Astrocyte (in vitro differentiated cells and primary cell): Measurements from ENCODE around the gene EXPH5. TPM values are rescaled to one million over a fixed set of nuclear protein-coding genes. Genes with fewer than 3 reads are reported as not detected.

Experiments used
- DNase-seq: peaks from one replicate; pipeline ENCODE4 v3.0.0-alpha.2; 2010; ENCODE audit warnings: low read depth
- FAIRE-seq: peaks from 2 replicates; lab custom pipeline; 2011; peaks lifted over from hg19 to GRCh38; lab: Jason Lieb, UNC
- H2AFZ ChIP-seq: 2 replicates; pipeline ENCODE4 v1.6.0; 2012; ENCODE audit warnings: low read depth, low read length, inconsistent platforms
- H3K27ac ChIP-seq: 2 replicates; pipeline ENCODE4 v1.5.1; 2011; ENCODE audit warnings: low read depth, low read length, inconsistent platforms
- H3K27me3 ChIP-seq: 2 replicates; pipeline ENCODE4 v1.6.0; 2011; ENCODE audit warnings: low read length, inconsistent platforms; ENCODE audit not compliant: insufficient read depth
- H3K36me3 ChIP-seq: 2 replicates; pipeline ENCODE4 v1.5.1; 2011; ENCODE audit warnings: low read length, inconsistent platforms; ENCODE audit not compliant: insufficient read depth
- H3K4me1 ChIP-seq: 2 replicates; pipeline ENCODE4 v1.5.1; 2011; ENCODE audit warnings: low read length, inconsistent platforms; ENCODE audit not compliant: insufficient read depth
- H3K4me2 ChIP-seq: 2 replicates; pipeline ENCODE4 v1.6.0; 2012; ENCODE audit warnings: low read length, inconsistent platforms
- H3K4me3 ChIP-seq: 2 replicates; pipeline ENCODE4 v1.5.1; 2011; ENCODE audit warnings: low read depth, mild to moderate bottlenecking, low read length, inconsistent platforms; ENCODE audit not compliant: insufficient read depth
- H3K79me2 ChIP-seq: 2 replicates; pipeline ENCODE4 v1.6.0; 2012; ENCODE audit warnings: mild to moderate bottlenecking, low read length, inconsistent platforms; ENCODE audit not compliant: insufficient read depth
- H3K9ac ChIP-seq: 2 replicates; pipeline ENCODE4 v1.6.0; 2012; ENCODE audit warnings: mild to moderate bottlenecking, low read length, inconsistent platforms
- H3K9me3 ChIP-seq: 2 replicates; pipeline ENCODE4 v1.5.1; 2012; ENCODE audit warnings: low read depth, mild to moderate bottlenecking, low read length, inconsistent platforms; ENCODE audit not compliant: insufficient read depth
- H4K20me1 ChIP-seq: 2 replicates; pipeline ENCODE4 v1.6.0; 2012; ENCODE audit warnings: low read length, inconsistent platforms; ENCODE audit not compliant: insufficient read depth
- H3K27ac Mint-ChIP-seq: one replicate; pipeline ENCODE4 v1.8.0; 2021; ENCODE audit warnings: mild to moderate bottlenecking, mixed read lengths; ENCODE audit not compliant: unreplicated experiment
- H3K27me3 Mint-ChIP-seq: one replicate; pipeline ENCODE4 v1.8.0; 2021; ENCODE audit warnings: low read depth, mixed read lengths; ENCODE audit not compliant: unreplicated experiment
- H3K36me3 Mint-ChIP-seq: one replicate; pipeline ENCODE4 v1.8.0; 2021; ENCODE audit warnings: low read depth, mixed read lengths; ENCODE audit not compliant: unreplicated experiment
- H3K4me1 Mint-ChIP-seq: one replicate; pipeline ENCODE4 v1.8.0; 2021; ENCODE audit warnings: low read depth, mixed read lengths; ENCODE audit not compliant: unreplicated experiment
- H3K4me3 Mint-ChIP-seq: one replicate; pipeline ENCODE4 v1.8.0; 2021; ENCODE audit warnings: mild to moderate bottlenecking, moderate library complexity, mixed read lengths; ENCODE audit not compliant: unreplicated experiment
- H3K9me3 Mint-ChIP-seq: one replicate; pipeline ENCODE4 v1.8.0; 2021; ENCODE audit warnings: mild to moderate bottlenecking, mixed read lengths; ENCODE audit not compliant: unreplicated experiment
- EZH2 ChIP-seq: IDR thresholded peaks from 2 replicates; pipeline ENCODE4 v1.6.1; 2012; ENCODE audit warnings: mild to moderate bottlenecking, low read length, inconsistent platforms; ENCODE audit not compliant: insufficient read depth
- total RNA-seq: library from RNA; stranded (reverse); gene quantifications from 2 replicates; pipeline ENCODE4 v1.2.1, GENCODE V29; 2021
- TF ChIP-seq, protein P1 (sequence below): IDR thresholded peaks from 2 replicates; pipeline ENCODE4 v1.5.1; 2011; ENCODE audit warnings: low read depth, mild to moderate bottlenecking, inconsistent platforms, low read length, moderate library complexity; ENCODE audit not compliant: insufficient read depth

The EXPH5 gene
- total RNA-seq, 1 donor from 2014 or later, result 7.9 TPM

DNA sequence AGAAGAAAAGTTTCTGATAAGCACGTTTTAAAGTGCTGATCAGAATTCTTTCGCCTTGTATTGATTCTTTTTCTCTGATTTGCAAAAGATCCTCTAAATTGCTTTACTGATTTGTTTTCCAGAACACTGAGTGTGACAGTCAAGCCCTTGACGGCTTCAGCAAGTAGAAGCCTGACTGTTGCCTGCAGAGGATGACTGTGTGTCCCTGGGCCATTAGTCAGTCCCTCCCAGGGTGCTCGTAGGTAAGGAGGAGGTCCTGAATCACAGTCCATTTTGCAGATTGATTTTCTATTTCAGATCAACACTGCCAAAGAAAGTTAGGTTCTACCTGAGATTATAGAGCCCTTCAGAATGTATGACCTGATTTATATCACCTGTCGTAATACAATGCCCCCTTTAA lies 56.8 kb downstream of the EXPH5 start:
- H3K79me2 ChIP-seq, result no peaks in the 10 kb centered on the region
- no peak overlapping the region for H3K27ac ChIP-seq
- Mint-ChIP-seq H3K4me3 (no peak overlapping the region), H3K27ac (no peak overlapping the region), H3K36me3 (no peaks in the 10 kb centered on the region), H3K27me3 (no peaks in the 10 kb centered on the region), H3K4me1 (no peaks in the 10 kb centered on the region), H3K9me3 (no peaks in the 10 kb centered on the region)
- TF ChIP-seq EZH2, result no peak
- TF ChIP-seq, protein P1, sequence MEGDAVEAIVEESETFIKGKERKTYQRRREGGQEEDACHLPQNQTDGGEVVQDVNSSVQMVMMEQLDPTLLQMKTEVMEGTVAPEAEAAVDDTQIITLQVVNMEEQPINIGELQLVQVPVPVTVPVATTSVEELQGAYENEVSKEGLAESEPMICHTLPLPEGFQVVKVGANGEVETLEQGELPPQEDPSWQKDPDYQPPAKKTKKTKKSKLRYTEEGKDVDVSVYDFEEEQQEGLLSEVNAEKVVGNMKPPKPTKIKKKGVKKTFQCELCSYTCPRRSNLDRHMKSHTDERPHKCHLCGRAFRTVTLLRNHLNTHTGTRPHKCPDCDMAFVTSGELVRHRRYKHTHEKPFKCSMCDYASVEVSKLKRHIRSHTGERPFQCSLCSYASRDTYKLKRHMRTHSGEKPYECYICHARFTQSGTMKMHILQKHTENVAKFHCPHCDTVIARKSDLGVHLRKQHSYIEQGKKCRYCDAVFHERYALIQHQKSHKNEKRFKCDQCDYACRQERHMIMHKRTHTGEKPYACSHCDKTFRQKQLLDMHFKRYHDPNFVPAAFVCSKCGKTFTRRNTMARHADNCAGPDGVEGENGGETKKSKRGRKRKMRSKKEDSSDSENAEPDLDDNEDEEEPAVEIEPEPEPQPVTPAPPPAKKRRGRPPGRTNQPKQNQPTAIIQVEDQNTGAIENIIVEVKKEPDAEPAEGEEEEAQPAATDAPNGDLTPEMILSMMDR, result no peak
- H3K4me1 ChIP-seq, result no peaks in the 10 kb centered on the region
- H3K4me3 ChIP-seq, result no peak overlapping the region
- no peaks in the 10 kb centered on the region for H4K20me1 ChIP-seq
- H3K9ac ChIP-seq, result no peak overlapping the region
- no peak overlapping the region for H2AFZ ChIP-seq
- H3K9me3 ChIP-seq, result no peaks in the 10 kb centered on the region
- H3K4me2 ChIP-seq, result no peak overlapping the region
- H3K27me3 ChIP-seq, result peaks cover 8% of the 10 kb centered on the region
- DNase-seq, result no peak
- FAIRE-seq, result no peak
- H3K36me3 ChIP-seq, result no peaks in the 10 kb centered on the region

DNA sequence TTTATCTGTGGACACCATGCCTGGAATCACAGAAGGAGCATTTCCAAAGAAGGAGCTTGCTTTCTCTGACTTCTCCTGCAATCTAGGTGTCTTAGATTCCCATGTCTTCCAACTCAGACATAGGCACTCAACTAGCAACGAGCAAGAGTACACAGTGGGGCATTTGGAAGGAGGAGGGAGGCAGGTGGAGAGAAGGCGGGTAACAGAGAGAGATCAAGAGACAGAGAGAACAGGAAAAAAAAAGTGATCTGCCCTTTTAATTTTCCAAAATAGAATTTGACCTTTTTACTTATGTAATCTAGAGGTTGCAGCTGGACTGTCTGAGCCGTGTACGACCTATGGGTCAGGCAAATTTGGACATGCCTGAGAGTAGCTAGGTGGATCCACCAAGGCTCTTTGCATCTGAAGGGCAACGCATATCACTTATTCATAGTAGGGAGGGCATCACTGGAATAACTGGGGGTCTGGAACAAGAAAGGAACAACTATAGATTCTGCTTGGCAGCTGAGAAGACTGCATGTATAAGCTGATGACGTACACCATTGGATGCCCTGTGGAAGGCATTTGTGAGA lies 58.1 kb downstream of the EXPH5 start:
- Mint-ChIP-seq H3K4me3 (no peak overlapping the region), H3K27me3 (no peaks in the 10 kb centered on the region), H3K36me3 (no peaks in the 10 kb centered on the region), H3K27ac (no peak overlapping the region), H3K4me1 (no peaks in the 10 kb centered on the region), H3K9me3 (no peaks in the 10 kb centered on the region)
- Histone ChIP-seq H2AFZ (no peak overlapping the region), H3K36me3 (no peaks in the 10 kb centered on the region), H3K4me1 (no peaks in the 10 kb centered on the region), H3K4me3 (no peak overlapping the region), H3K79me2 (no peaks in the 10 kb centered on the region), H3K27ac (no peak overlapping the region), H3K9ac (no peak overlapping the region), H3K9me3 (no peaks in the 10 kb centered on the region), H4K20me1 (no peaks in the 10 kb centered on the region), H3K4me2 (no peak overlapping the region), H3K27me3 (peaks cover 8% of the 10 kb centered on the region)
- no peak for FAIRE-seq
- TF ChIP-seq EZH2, result no peak
- TF ChIP-seq, protein P1, result no peak
- DNase-seq, result no peak

DNA sequence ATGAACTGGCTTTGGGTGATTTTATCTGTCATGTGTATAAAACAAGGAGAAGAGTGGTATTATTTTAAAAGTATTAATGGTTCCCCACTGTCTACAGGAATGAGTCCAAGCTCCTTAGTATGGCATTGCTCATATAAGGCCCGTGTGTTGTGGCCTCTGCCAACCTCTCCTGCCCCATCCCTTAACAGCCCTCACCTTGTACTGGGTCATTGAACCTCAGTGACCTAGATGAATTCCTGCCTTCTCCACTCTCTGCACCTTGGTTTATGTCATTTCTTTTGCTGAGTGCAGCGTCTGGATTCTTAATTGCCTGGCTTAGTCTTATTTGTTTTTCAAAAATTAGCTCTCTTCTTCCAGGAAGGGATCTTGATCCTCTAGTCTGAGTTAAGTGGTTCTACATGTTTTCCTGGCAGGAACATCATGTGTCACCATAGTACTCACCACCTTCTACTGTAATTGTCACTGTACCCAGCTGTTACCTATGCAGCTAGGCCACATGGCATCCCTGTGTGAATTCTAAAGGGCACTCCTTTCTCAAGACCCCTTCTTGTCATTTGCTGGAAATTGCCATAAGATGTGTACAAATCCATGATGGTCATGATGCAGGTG lies 59.2 kb downstream of the EXPH5 start:
- no peaks in the 10 kb centered on the region for H3K9me3 ChIP-seq
- H3K4me1 Mint-ChIP-seq, result no peaks in the 10 kb centered on the region
- no peaks in the 10 kb centered on the region for H3K36me3 ChIP-seq

More for the DNA sequence above, 59.2 kb downstream of the EXPH5 start:
- Histone ChIP-seq H4K20me1 (no peaks in the 10 kb centered on the region), H3K27me3 (peaks cover 8% of the 10 kb centered on the region), H3K27ac (no peak overlapping the region), H3K4me1 (no peaks in the 10 kb centered on the region), H3K4me2 (no peak overlapping the region), H3K9ac (no peak overlapping the region), H2AFZ (no peak overlapping the region), H3K79me2 (no peaks in the 10 kb centered on the region), H3K4me3 (no peak overlapping the region)
- no peak for TF ChIP-seq EZH2
- TF ChIP-seq, protein P1, result no peak
- DNase-seq, result no peak
- Mint-ChIP-seq H3K36me3 (no peaks in the 10 kb centered on the region), H3K9me3 (no peaks in the 10 kb centered on the region), H3K27me3 (no peaks in the 10 kb centered on the region), H3K4me3 (no peak overlapping the region), H3K27ac (no peak overlapping the region)
- no peak for FAIRE-seq
